Glutamatergic neuron (in vitro differentiated cells): ENCODE data around the gene GAA. TPM values are rescaled to one million over a fixed set of nuclear protein-coding genes. Genes with fewer than 3 reads are reported as not detected.
"Not testable (repeated sequence)": the region's sequence is repeated elsewhere in the genome, so short reads cannot be mapped to it uniquely, and the experiment has no call there.

Source experiments
- DNase-seq: peaks from one replicate; pipeline ENCODE4 v3.0.0; 2022
- H3K27ac Mint-ChIP-seq: one replicate; pipeline ENCODE4 v1.8.0; 2020; ENCODE audit warnings: mild to moderate bottlenecking, mixed read lengths, inconsistent platforms; ENCODE audit not compliant: unreplicated experiment
- H3K27me3 Mint-ChIP-seq: one replicate; pipeline ENCODE4 v1.8.0; 2020; ENCODE audit warnings: mild to moderate bottlenecking, moderate library complexity, mixed read lengths, inconsistent platforms; ENCODE audit not compliant: unreplicated experiment
- H3K36me3 Mint-ChIP-seq: one replicate; pipeline ENCODE4 v1.8.0; 2020; ENCODE audit warnings: mild to moderate bottlenecking, mixed read lengths, inconsistent platforms; ENCODE audit not compliant: unreplicated experiment
- H3K4me1 Mint-ChIP-seq: one replicate; pipeline ENCODE4 v1.8.0; 2020; ENCODE audit warnings: mild to moderate bottlenecking, low read depth, mixed read lengths, inconsistent platforms; ENCODE audit not compliant: unreplicated experiment
- H3K4me3 Mint-ChIP-seq: one replicate; pipeline ENCODE4 v1.8.0; 2020; ENCODE audit warnings: mild to moderate bottlenecking, mixed read lengths, inconsistent platforms; ENCODE audit not compliant: unreplicated experiment
- H3K9me3 Mint-ChIP-seq: one replicate; pipeline ENCODE4 v1.8.0; 2020; ENCODE audit warnings: mild to moderate bottlenecking, moderate library complexity, mixed read lengths, inconsistent platforms; ENCODE audit not compliant: unreplicated experiment
- total RNA-seq: library from RNA; stranded (reverse); fragmentation: NEBNext Ultra II Directional; extraction: Animal tissue kit (Norgen Biotek cat#: 25700); gene quantifications from one replicate; pipeline ENCODE4 v1.2.1, GENCODE V29; 2021; ENCODE audit not compliant: unreplicated experiment
- TF ChIP-seq, protein P1 (sequence below): fragments of 200-600 bp; sonication (generic); IDR thresholded peaks from one replicate; pipeline ENCODE4 v1.5.0; 2021; ENCODE audit not compliant: partially characterized antibody, unreplicated experiment

Gene GAA
- total RNA-seq, 1 donor from 2014 or later = 384 TPM

- peaks cover 16% of the 10 kb centered on the region for H3K9me3 Mint-ChIP-seq
- no peak overlapping the region for H3K4me3 Mint-ChIP-seq
- peaks cover 11% of the 10 kb centered on the region for H3K27me3 Mint-ChIP-seq
- no peak overlapping the region for H3K27ac Mint-ChIP-seq
- TF ChIP-seq, protein P1, sequence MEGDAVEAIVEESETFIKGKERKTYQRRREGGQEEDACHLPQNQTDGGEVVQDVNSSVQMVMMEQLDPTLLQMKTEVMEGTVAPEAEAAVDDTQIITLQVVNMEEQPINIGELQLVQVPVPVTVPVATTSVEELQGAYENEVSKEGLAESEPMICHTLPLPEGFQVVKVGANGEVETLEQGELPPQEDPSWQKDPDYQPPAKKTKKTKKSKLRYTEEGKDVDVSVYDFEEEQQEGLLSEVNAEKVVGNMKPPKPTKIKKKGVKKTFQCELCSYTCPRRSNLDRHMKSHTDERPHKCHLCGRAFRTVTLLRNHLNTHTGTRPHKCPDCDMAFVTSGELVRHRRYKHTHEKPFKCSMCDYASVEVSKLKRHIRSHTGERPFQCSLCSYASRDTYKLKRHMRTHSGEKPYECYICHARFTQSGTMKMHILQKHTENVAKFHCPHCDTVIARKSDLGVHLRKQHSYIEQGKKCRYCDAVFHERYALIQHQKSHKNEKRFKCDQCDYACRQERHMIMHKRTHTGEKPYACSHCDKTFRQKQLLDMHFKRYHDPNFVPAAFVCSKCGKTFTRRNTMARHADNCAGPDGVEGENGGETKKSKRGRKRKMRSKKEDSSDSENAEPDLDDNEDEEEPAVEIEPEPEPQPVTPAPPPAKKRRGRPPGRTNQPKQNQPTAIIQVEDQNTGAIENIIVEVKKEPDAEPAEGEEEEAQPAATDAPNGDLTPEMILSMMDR = no peak
- peaks cover 15% of the 10 kb centered on the region for H3K4me1 Mint-ChIP-seq
- DNase-seq = no peak
- no peaks in the 10 kb centered on the region for H3K36me3 Mint-ChIP-seq
Measured at GRCh38 chr17:80151333-80151732, 50.0 kb downstream of the GAA start.

DNA sequence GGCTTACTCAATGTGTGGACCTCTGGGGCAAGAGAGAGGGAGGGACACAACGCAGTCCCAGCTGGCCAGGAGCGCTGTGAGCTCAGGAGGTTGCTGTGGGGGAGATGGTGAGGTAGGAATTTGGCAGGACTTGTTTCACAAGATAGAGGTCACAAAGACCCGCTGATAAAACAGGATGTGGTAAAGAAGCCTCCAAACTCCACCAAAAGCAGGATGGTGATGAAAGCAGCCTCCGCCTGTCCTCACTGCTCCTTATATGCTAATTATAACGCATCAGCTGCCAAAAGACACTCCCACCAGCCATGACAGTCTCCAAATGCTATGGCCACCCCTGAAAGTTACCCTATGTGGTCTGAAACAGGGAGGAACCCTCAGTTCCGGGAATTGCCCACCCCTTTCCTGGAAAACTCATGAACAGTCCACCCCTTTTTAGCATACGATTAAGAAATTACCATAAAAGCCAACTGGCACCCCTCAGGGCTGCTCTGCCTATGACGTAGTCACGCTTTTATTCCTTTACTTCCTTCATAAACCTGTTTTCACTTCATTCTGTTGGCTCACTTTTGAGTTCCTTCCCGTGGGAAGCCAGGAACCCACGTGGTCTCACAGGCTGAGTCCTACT lies 50.8 kb downstream of the GAA start:
- TF ChIP-seq, protein P1 = no peak
- peaks cover 8% of the 10 kb centered on the region for H3K27me3 Mint-ChIP-seq
- H3K4me3 Mint-ChIP-seq = no peak overlapping the region
- peaks cover 15% of the 10 kb centered on the region for H3K4me1 Mint-ChIP-seq
- DNase-seq = no peak
- no peaks in the 10 kb centered on the region for H3K36me3 Mint-ChIP-seq
- peak overlapping the region; percentile 34 for H3K27ac Mint-ChIP-seq
- H3K9me3 Mint-ChIP-seq = peaks cover 15% of the 10 kb centered on the region

- TF ChIP-seq, protein P1 = no peak
- H3K27ac Mint-ChIP-seq = no peak overlapping the region
- H3K4me1 Mint-ChIP-seq = peaks cover 15% of the 10 kb centered on the region
- H3K4me3 Mint-ChIP-seq = no peak overlapping the region
- no peak for DNase-seq
- H3K9me3 Mint-ChIP-seq = peaks cover 13% of the 10 kb centered on the region
- no peaks in the 10 kb centered on the region for H3K36me3 Mint-ChIP-seq
- H3K27me3 Mint-ChIP-seq = peaks cover 6% of the 10 kb centered on the region
Measured at GRCh38 chr17:80153004-80153403, 51.6 kb downstream of the GAA start.

DNA sequence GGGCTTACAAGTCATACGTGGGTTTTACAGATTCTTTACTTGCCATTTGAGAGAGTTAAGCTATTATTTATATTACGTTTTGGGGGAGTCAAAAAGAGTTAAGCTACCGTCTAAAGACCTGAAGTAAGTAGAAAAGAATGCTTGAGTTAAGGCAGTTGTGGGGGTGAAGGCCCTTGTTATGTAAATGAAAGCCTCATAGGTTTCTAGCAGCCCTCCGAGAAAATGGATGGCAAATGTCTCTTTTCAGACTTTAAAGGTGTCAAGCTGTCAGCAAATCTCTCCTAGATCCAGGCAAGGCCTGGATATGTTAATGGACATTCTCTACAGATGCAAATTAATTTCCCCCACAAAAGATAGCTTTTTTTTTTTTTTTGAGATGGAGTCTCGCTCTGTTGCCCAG lies 52.8 kb downstream of the GAA start:
- Mint-ChIP-seq H3K27ac (no peak overlapping the region), H3K4me3 (no peak overlapping the region), H3K9me3 (peaks cover 6% of the 10 kb centered on the region), H3K36me3 (no peaks in the 10 kb centered on the region), H3K27me3 (peaks cover 1% of the 10 kb centered on the region), H3K4me1 (peaks cover 13% of the 10 kb centered on the region)
- no peak for DNase-seq
- TF ChIP-seq, protein P1 = no peak

- H3K27me3 Mint-ChIP-seq, H3K36me3 Mint-ChIP-seq, H3K4me3 Mint-ChIP-seq, H3K9me3 Mint-ChIP-seq, DNase-seq: not testable (repeated sequence)
- H3K4me1 Mint-ChIP-seq = peaks cover 27% of the 10 kb centered on the region
- H3K27ac Mint-ChIP-seq = peak overlapping the region; percentile 11
Measured at GRCh38 chr17:80155600-80155999, 54.2 kb downstream of the GAA start.
